ENCODE data around the gene C17orf67.

GRCh38 chr17:56774650-56775049, 59.1 kb downstream of the C17orf67 start:
- TF ChIP-seq YY1 (IDR thresholded peaks at IDR 0.05; ENCODE audit: low read depth) (no peak), TAF1 (IDR thresholded peaks at IDR 0.05; ENCODE audit: low read depth) (no peak), MAX (IDR thresholded peaks at IDR 0.05) (no peak), EGR1 (IDR thresholded peaks at IDR 0.05) (no peak), USF1 (IDR thresholded peaks at IDR 0.05) (no peak), EP300 (IDR thresholded peaks at IDR 0.05; ENCODE audit: borderline replicate concordance) (no peak), REST (IDR thresholded peaks at IDR 0.05; ENCODE audit: low read depth) (no peak), RAD21 (IDR thresholded peaks at IDR 0.05; ENCODE audit: low read depth) (no peak), TCF12 (IDR thresholded peaks at IDR 0.05; ENCODE audit: low read depth) (no peak), TEAD4 (IDR thresholded peaks at IDR 0.05) (no peak), ZBTB7A (IDR thresholded peaks at IDR 0.05; ENCODE audit: low read depth) (no peak), CEBPB (IDR thresholded peaks at IDR 0.05) (no peak), CREB1 (IDR thresholded peaks at IDR 0.05; ENCODE audit: low read depth) (no peak), NFIC (IDR thresholded peaks at IDR 0.05) (no peak)
